T-cell (primary cell): Measurements from ENCODE around the gene TMEM200B. TPM values are rescaled to one million over a fixed set of nuclear protein-coding genes. Genes with fewer than 3 reads are reported as not detected.
A peak's percentile ranks its signal among the peaks of the same experiment; 100 is the strongest.

Experiments
- ATAC-seq, 4 experiments: fragments of 200-7000 bp in 3 of 4; fragments of 150-1000 bp in 1 of 4; cut with Tn5 transposase; replicated peaks in 1 of 4; 1 replicate in 3 of 4; 2 replicates in 1 of 4; pipeline ENCODE4 v1.10.0; 2021; ENCODE audit warnings: moderate library complexity in 3 of 4, mild to moderate bottlenecking in 2 of 4, moderate number of reproducible peaks in 1 of 4
- CTCF ChIA-PET, 2 donors: fragments of 300-600 bp; sonication (Branson Sonifier 250); formaldehyde crosslinking; loops; one replicate each; lab custom pipeline; 2022; ENCODE audit warnings: antibody characterized with exemption in 2 of 2; lab: Charles Lee
- POLR2A ChIA-PET, 2 donors: fragments of 300-600 bp; sonication (Branson Sonifier 250); formaldehyde crosslinking; loops; one replicate each; lab custom pipeline; 2022; ENCODE audit warnings: antibody characterized with exemption in 2 of 2; lab: Charles Lee
- DNase-seq, 35 experiments: peaks; one replicate each; pipeline versions ENCODE4 v3.0.0 to v3.0.0-alpha.2; 2013 to 2023
- H3K27ac ChIP-seq: one replicate; pipeline ENCODE4 v1.5.1; 2013; ENCODE audit warnings: low read length
- H3K27me3 ChIP-seq, 2 experiments: replicated peaks in 1 of 2; 1 replicate in 1 of 2; 2 replicates in 1 of 2; pipeline versions ENCODE4 v1.6.1 to v1.7.0; 2013; ENCODE audit warnings: low read length in 1 of 2, mixed read lengths in 1 of 2; ENCODE audit not compliant: control insufficient read depth in 2 of 2, insufficient read depth in 2 of 2; ENCODE audit errors: extremely low read depth in 1 of 2
- H3K36me3 ChIP-seq, 2 donors: 1 replicate in 1 of 2; 2 replicates in 1 of 2; pipeline versions ENCODE4 v1.6.1 to v1.7.0; 2013; ENCODE audit warnings: low read length in 1 of 2; ENCODE audit not compliant: control insufficient read depth in 2 of 2, insufficient read depth in 1 of 2; ENCODE audit errors: extremely low read depth in 1 of 2
- H3K4me1 ChIP-seq, 2 experiments: 1 replicate in 1 of 2; 2 replicates in 1 of 2; pipeline versions ENCODE4 v1.6.1 to v1.7.0; 2013; ENCODE audit warnings: low read length in 2 of 2, mixed read lengths in 1 of 2; ENCODE audit not compliant: insufficient read depth in 2 of 2, control insufficient read depth in 1 of 2; ENCODE audit errors: extremely low read depth in 1 of 2
- H3K4me3 ChIP-seq, 2 donors: 1 replicate in 1 of 2; 2 replicates in 1 of 2; pipeline versions ENCODE4 v1.5.1 to v1.7.0; 2013; ENCODE audit warnings: mild to moderate bottlenecking in 2 of 2, low read length in 1 of 2, moderate library complexity in 1 of 2; ENCODE audit not compliant: control insufficient read depth in 1 of 2; ENCODE audit errors: extremely low read depth in 1 of 2
- H3K9me3 ChIP-seq: 2 replicates; pipeline ENCODE4 v1.7.0; 2013
- H3K27ac Mint-ChIP-seq, 2 donors: one replicate each; pipeline ENCODE4 v1.8.0; 2020 to 2021; ENCODE audit warnings: mild to moderate bottlenecking in 2 of 2, mixed read lengths in 2 of 2
- H3K27me3 Mint-ChIP-seq, 2 donors: one replicate each; pipeline ENCODE4 v1.8.0; 2021 to 2022; ENCODE audit warnings: mixed read lengths in 2 of 2
- H3K36me3 Mint-ChIP-seq: one replicate; pipeline ENCODE4 v1.8.0; 2021; ENCODE audit warnings: mixed read lengths
- H3K4me1 Mint-ChIP-seq, 3 donors: one replicate each; pipeline ENCODE4 v1.8.0; 2020 to 2022; ENCODE audit warnings: mixed read lengths in 3 of 3, mild to moderate bottlenecking in 1 of 3
- H3K4me3 Mint-ChIP-seq, 3 donors: one replicate each; pipeline ENCODE4 v1.8.0; 2020 to 2022; ENCODE audit warnings: mild to moderate bottlenecking in 3 of 3, mixed read lengths in 3 of 3, moderate library complexity in 3 of 3
- H3K9me3 Mint-ChIP-seq, 3 donors: one replicate each; pipeline ENCODE4 v1.8.0; 2020 to 2022; ENCODE audit warnings: mixed read lengths in 3 of 3
- WGBS: methylation state at CpG from one replicate; pipeline ENCODE4 v1.1.5; 2013; ENCODE audit warnings: missing lambda C conversion rate; ENCODE audit not compliant: insufficient coverage; 5-methylcytosine and 5-hydroxymethylcytosine counted together
- total RNA-seq, 35 experiments: library from RNA in 6 of 35; stranded (reverse) in 6 of 35; fragments of 120-200 nt in 1 of 35; gene quantifications; one replicate each; pipeline versions ENCODE4 v1.2.1 to v1.2.4 and lab custom pipeline; 2013 to 2026

The TMEM200B gene
- total RNA-seq (under 1 TPM in 3 of 5 donors, not detected in 2; 0.12 to 0.16 (median 0.16) TPM), total RNA-seq (lab: John Stamatoyannopoulos, UW) (0 to 1.5 (median 0.06) reads per million in 29 experiments)
- not detected for total RNA-seq (2013)

GRCh38 chr1:29123887-29124365, at the start of gene TMEM200B:
Gene TMEM200B (minus strand): TSS chr1:29123903. CDS start chr1:29121828, 2,075 bp downstream.
- ChIA-PET CTCF (interaction anchor here in 1 of 2 donors (0.6 kb wide), 1 partner anchor 915 kb away, joined by 4 read pairs; no protein-coding TSS in a partner anchor), POLR2A (interaction anchor here in 1 of 2 donors (0.7 kb wide), 1 partner anchor 637 kb away, joined by 4 read pairs; no protein-coding TSS in a partner anchor)
- ATAC-seq (peak in 3 of 4 experiments; percentile 15 to 29 (median 23)), DNase-seq (peak in 1 of 35 experiments; percentile 19)
- Mint-ChIP-seq H3K36me3 (peaks cover 3% of the 10 kb centered on the region), H3K4me1 (peaks cover 9 to 20% (median 11%) of the 10 kb centered on the region in 3 donors), H3K9me3 (no peaks in the 10 kb centered on the region), H3K4me3 (peak within 1 kb of the TSS; percentile 61 to 87 (median 72)), H3K27me3 (peaks cover 11 to 25% of the 10 kb centered on the region in 2 donors), H3K27ac (no peak within 1 kb of the TSS)
- Histone ChIP-seq H3K4me1 (peaks cover 5 to 41% of the 10 kb centered on the region in 2 experiments), H3K9me3 (no peaks in the 10 kb centered on the region), H3K36me3 (peaks cover 0 to 2% of the 10 kb centered on the region in 2 donors), H3K27ac (no peak within 1 kb of the TSS), H3K4me3 (peak within 1 kb of the TSS; percentile 53 to 78), H3K27me3 (peaks cover 0 to 61% of the 10 kb centered on the region in 2 experiments)
- WGBS = 2% methylated on average over 44 of the region's 46 CpGs

- 100% methylated on average over 7 of the region's 8 CpGs for WGBS
- H3K27ac Mint-ChIP-seq = no peak overlapping the region
- peak overlapping the region in 1 of 3 donors; percentile 9 for H3K4me3 Mint-ChIP-seq
- CTCF ChIA-PET = no interaction called here
- POLR2A ChIA-PET = no interaction called here
- Histone ChIP-seq H3K36me3 (peaks cover 2 to 8% of the 10 kb centered on the region in 2 donors), H3K27me3 (no peaks in the 10 kb centered on the region), H3K9me3 (no peaks in the 10 kb centered on the region), H3K27ac (no peak overlapping the region), H3K4me1 (peaks cover 21 to 38% of the 10 kb centered on the region in 2 experiments), H3K4me3 (no peak overlapping the region)
- no peak for DNase-seq
- H3K36me3 Mint-ChIP-seq = peaks cover 32% of the 10 kb centered on the region
- no peaks in the 10 kb centered on the region for H3K9me3 Mint-ChIP-seq
- H3K4me1 Mint-ChIP-seq = peaks cover 67 to 69% (median 69%) of the 10 kb centered on the region in 3 donors
- no peak for ATAC-seq
- no peaks in the 10 kb centered on the region for H3K27me3 Mint-ChIP-seq
Observed at GRCh38 chr1:29172415-29172939, 48.8 kb upstream of the TMEM200B start.

GRCh38 chr1:29171521-29171920, 47.8 kb upstream of the TMEM200B start:
- Mint-ChIP-seq H3K27ac (peak overlapping the region; percentile 6 to 11), H3K27me3 (no peaks in the 10 kb centered on the region), H3K4me3 (peak overlapping the region; percentile 19 to 56 (median 46)), H3K36me3 (peaks cover 37% of the 10 kb centered on the region), H3K4me1 (peaks cover 67 to 70% (median 69%) of the 10 kb centered on the region in 3 donors), H3K9me3 (no peaks in the 10 kb centered on the region)
- ATAC-seq (peak in 1 of 4 experiments; percentile 48), DNase-seq (no peak)
- Histone ChIP-seq H3K27ac (no peak overlapping the region), H3K4me3 (no peak overlapping the region), H3K9me3 (no peaks in the 10 kb centered on the region), H3K27me3 (no peaks in the 10 kb centered on the region), H3K36me3 (peaks cover 2 to 15% of the 10 kb centered on the region in 2 donors), H3K4me1 (peaks cover 20 to 41% of the 10 kb centered on the region in 2 experiments)
- ChIA-PET POLR2A (no interaction called here), CTCF (interaction anchor here in 1 of 2 donors (0.6 to 0.7 kb wide), 3 partner anchors 31 to 613 kb away, joined by 3 to 5 read pairs (median 3); no protein-coding TSS in a partner anchor)
- WGBS = 39% methylated on average over 3 of the region's 5 CpGs

GRCh38 chr1:29171089-29171488, 47.4 kb upstream of the TMEM200B start:
- WGBS = 40% methylated on average over 1 of the region's 3 CpGs
- Histone ChIP-seq H3K36me3 (peaks cover 2 to 20% of the 10 kb centered on the region in 2 donors), H3K27ac (no peak overlapping the region), H3K4me3 (no peak overlapping the region), H3K4me1 (peaks cover 20 to 45% of the 10 kb centered on the region in 2 experiments), H3K9me3 (no peaks in the 10 kb centered on the region), H3K27me3 (no peaks in the 10 kb centered on the region)
- Mint-ChIP-seq H3K4me1 (peaks cover 67 to 71% (median 69%) of the 10 kb centered on the region in 3 donors), H3K36me3 (peaks cover 41% of the 10 kb centered on the region), H3K4me3 (peak overlapping the region; percentile 19 to 56 (median 46)), H3K27ac (peak overlapping the region in 1 of 2 donors; percentile 19), H3K9me3 (no peaks in the 10 kb centered on the region), H3K27me3 (no peaks in the 10 kb centered on the region)
- DNase-seq (no peak), ATAC-seq (no peak)
- POLR2A ChIA-PET = no interaction called here
- CTCF ChIA-PET = interaction anchor here in 1 of 2 donors (0.5 to 0.8 kb wide), 5 partner anchors 31 to 613 kb away, joined by 3 to 5 read pairs (median 3); partner anchors contain the start of gene YTHDF2

- CTCF ChIA-PET = interaction anchor here in 1 of 2 donors (0.8 kb wide), 2 partner anchors 33 to 433 kb away, joined by 3 read pairs; partner anchors contain the start of gene YTHDF2
- H3K4me1 ChIP-seq = peaks cover 20 to 48% of the 10 kb centered on the region in 2 experiments
- ATAC-seq (no peak), DNase-seq (no peak)
- H3K27me3 ChIP-seq = no peaks in the 10 kb centered on the region
- no peaks in the 10 kb centered on the region for H3K9me3 ChIP-seq
- H3K27ac Mint-ChIP-seq = peak overlapping the region in 1 of 2 donors; percentile 50
- peaks cover 46% of the 10 kb centered on the region for H3K36me3 Mint-ChIP-seq
- peaks cover 72 to 76% (median 76%) of the 10 kb centered on the region in 3 donors for H3K4me1 Mint-ChIP-seq
- H3K27ac ChIP-seq = no peak overlapping the region
- WGBS = no CpG with 5 or more reads among the region's 3 CpGs
- POLR2A ChIA-PET = interaction anchor here in 1 of 2 donors (1.1 kb wide), 1 partner anchor 10 kb away, joined by 6 read pairs; no protein-coding TSS in a partner anchor
- H3K36me3 ChIP-seq = peaks cover 2 to 28% of the 10 kb centered on the region in 2 donors
- H3K4me3 ChIP-seq = no peak overlapping the region
- no peaks in the 10 kb centered on the region for H3K9me3 Mint-ChIP-seq
- H3K27me3 Mint-ChIP-seq = no peaks in the 10 kb centered on the region
- H3K4me3 Mint-ChIP-seq = peak overlapping the region in 2 of 3 donors; percentile 0 to 13
Observed at GRCh38 chr1:29169976-29170375, 46.3 kb upstream of the TMEM200B start.

- H3K27me3 ChIP-seq = no peaks in the 10 kb centered on the region
- no peak overlapping the region for H3K4me3 Mint-ChIP-seq
- ChIA-PET CTCF (interaction anchor here (0.6 to 1.2 kb wide), 4 partner anchors 9 to 1634 kb away, joined by 3 to 5 read pairs (median 4); no protein-coding TSS in a partner anchor), POLR2A (interaction anchor here (0.6 to 1.0 kb wide), 6 partner anchors 9 to 726 kb away, joined by 3 to 9 read pairs (median 6); no protein-coding TSS in a partner anchor)
- H3K4me3 ChIP-seq = no peak overlapping the region
- H3K36me3 ChIP-seq = peaks cover 2 to 28% of the 10 kb centered on the region in 2 donors
- no peaks in the 10 kb centered on the region for H3K27me3 Mint-ChIP-seq
- DNase-seq (no peak), ATAC-seq (no peak)
- H3K36me3 Mint-ChIP-seq = peaks cover 54% of the 10 kb centered on the region
- WGBS = no CpG with 5 or more reads among the region's 9 CpGs
- H3K4me1 Mint-ChIP-seq = peaks cover 80 to 91% (median 90%) of the 10 kb centered on the region in 3 donors
- H3K27ac Mint-ChIP-seq = no peak overlapping the region
- peaks cover 18 to 33% of the 10 kb centered on the region in 2 experiments for H3K4me1 ChIP-seq
- no peak overlapping the region for H3K27ac ChIP-seq
- no peaks in the 10 kb centered on the region for H3K9me3 ChIP-seq
- H3K9me3 Mint-ChIP-seq = no peaks in the 10 kb centered on the region
Observed at GRCh38 chr1:29167904-29168303, 44.2 kb upstream of the TMEM200B start.
